GM21526 (cell line): ENCODE data around the gene C5.

Source experiments
- ATAC-seq: cut with Tn5 transposase; IDR thresholded peaks from one replicate; pipeline ENCODE4 v1.9.1; 2021; ENCODE audit warnings: moderate library complexity; ENCODE audit not compliant: unreplicated experiment, low FRiP score

C5 gene

DNA sequence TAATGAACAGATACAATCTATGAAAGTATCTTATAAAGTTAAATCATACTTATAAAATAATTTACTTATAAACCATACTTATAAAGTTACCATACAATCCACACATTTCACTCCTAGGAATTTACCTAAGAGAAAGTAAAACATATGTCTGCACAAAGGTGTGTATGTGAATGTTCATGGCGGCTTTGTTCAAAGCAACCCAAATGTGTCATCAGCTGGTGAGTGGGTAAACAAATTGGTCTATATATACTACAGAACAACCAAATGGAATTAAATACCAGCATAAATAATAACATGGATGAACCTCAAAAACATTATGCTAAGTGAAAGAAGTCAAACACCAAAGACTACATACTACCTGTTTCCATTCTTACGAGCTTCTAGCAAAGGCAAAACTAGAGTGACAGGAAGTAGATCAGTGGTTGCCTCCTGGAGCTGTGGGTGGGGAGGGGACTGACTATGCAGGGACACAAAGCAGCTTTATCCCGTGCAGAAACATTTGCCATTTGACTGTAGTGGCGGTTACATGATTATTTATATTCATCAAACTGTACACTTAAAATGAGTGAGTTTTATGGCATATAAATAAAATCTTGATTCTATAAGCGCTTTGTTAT lies 134.1 kb downstream of the C5 start:
- ATAC-seq: no peak

DNA sequence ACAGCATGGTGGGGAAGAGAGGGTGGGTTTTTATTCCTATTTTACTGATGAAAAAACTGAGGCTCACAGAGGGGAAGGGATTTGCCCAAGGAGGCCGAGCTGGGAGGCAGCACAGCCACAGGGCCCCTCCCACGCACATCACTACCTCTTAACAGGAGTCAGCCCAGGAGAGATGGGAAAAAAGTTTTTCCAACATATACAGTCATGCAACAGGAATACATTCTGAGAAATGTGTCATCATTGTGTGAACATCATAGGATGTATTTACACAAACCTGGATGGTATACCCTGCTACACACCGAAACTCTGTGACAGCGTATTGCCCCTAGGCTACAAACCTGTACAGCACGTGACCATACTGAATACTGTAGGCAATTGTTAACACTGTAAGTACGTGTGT lies 135.1 kb downstream of the C5 start:
- ATAC-seq: no peak

DNA sequence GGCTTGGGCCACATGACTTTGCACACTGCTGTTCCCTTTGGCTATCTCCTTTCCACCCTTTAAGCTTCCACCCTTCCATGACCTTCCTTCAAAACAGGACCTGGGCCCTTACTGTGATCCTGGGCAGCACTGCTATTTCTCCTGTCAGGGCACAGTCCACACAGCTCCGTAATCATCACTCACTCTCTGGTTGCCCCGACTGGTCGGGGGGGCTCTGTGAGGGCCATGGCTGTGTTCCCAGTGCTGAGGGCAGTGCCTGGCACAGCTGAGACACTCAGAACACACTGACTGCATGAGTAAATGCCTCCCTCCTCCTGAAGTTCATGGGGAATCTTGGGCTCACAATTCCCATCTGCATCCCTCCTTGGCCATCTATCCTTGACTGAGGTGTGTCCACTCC lies 135.7 kb downstream of the C5 start:
- ATAC-seq: no peak

DNA sequence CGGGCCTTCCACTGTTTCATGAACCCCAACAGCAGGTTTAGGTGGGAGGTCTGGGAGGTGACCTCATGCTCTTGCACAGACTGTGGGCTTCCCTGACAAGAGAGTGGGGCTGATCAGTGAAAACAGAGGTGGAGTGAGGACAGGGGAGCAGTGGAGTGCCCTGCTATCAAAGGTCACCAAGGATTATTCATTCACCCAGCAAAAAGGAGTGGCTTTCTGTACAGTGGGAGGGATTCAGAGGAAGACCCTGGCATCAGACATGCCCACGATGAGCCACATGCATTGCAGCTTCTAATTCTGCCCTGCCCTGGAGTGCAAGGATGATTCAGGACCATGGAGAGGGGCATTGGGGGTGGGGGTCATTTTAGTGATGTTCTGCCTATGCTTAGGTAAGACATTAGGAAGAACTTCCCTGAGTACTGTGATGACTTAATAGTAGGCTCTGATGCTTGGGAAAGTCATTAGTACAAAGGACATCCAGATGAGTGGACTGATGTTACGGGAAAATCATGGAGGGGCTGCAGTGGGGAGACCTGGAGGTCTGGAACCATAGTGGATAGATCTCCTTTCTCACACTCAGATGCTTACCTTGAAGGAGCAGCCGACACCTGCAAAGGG lies 136.3 kb downstream of the C5 start:
- ATAC-seq: no peak

DNA sequence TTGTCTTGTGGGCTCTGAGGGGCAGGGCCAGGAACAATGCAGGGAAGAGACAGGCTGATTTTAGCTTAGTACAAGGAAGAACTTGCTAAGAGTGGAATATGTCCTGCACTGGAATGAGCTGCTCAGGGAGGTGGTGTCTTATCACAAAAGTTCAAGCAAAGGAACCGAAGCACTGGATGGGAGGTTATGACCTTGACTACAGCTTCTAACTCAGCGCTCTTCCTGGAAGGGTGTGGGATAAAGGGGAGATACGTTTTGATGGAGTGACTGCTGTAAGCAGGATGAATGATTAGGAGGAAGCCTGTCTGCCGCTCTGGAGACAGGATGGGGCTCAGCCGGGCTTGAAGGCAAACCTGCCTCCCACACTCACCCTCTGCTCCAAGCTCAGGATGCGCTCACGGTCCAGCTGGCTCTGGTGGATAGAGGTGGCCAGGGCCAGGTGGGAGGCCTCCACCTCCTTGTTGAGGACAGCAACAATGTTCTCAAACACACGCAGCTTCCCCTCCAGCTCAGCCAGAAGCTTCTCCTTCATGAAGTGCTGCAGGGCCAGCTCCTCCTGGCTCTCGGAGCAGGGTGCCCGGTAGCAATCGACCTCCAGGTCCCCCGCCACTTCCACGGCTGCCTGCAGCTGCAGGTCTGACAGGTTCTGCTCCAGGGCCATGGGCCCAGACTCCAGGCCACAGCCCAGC lies 137.0 kb downstream of the C5 start:
- no peak for ATAC-seq

DNA sequence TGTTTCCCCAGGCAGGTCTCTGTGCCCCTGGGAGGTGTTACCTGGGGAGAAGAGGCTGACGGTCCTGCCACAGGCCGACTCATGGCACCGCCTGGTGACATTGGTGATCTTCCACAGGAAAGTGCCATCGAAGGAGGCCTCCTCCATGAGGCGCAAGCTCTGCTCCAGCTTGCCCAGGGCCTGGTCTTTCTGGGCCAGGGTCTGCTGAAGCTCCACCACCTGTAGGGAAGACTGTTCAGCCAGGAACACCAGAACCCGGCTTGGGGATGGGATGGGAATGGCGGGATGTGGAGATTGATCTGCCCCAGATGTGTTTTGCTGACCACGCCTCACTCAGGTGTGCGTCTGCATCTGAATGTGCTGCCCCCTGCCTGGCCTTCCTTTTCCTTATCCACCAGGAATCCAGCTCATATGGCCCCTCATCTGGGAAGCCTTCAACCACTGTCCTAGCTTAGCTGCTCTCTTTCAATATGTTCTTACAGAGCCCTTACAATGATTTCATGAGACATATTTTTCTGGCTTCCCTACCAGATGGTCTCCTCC lies 138.7 kb downstream of the C5 start:
- ATAC-seq: no peak

DNA sequence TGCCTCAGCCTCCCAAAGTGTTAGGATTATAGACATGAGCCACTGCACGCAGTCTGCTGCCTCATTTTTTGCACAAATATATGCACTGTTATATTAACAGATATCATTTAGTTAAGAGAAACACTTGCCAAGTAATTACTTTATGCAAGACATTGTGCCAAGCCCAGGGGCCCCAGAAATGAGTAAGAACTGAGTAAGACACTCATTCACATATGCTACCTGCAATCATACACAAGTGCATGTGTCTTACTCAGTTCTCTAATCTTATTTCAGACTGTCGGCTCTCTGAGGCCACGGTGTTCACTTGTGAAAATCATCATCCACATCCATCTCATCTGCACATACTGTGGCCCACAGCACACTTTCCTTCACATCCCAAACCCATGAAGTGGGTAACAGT lies 139.4 kb downstream of the C5 start:
- ATAC-seq: no peak

DNA sequence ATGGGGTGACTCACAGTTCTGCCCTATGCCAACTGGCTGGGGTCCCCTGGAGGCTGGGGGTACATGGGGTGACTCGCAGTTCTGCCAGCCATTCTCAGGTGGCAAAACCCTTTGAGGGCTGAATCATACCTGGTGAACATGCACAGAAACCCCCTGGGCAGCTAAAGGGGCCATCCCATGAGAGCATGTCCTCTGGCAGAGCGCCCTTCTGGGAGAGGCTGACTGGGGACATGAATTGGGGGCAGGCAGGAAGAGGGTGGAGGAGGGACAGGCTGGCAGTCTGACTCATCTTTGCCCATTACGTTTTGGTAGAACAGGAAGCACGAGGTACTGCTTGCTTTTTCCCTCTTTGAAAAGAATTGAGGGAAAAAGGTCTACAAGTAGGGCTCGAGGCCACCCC lies 140.2 kb downstream of the C5 start:
- ATAC-seq: no peak

DNA sequence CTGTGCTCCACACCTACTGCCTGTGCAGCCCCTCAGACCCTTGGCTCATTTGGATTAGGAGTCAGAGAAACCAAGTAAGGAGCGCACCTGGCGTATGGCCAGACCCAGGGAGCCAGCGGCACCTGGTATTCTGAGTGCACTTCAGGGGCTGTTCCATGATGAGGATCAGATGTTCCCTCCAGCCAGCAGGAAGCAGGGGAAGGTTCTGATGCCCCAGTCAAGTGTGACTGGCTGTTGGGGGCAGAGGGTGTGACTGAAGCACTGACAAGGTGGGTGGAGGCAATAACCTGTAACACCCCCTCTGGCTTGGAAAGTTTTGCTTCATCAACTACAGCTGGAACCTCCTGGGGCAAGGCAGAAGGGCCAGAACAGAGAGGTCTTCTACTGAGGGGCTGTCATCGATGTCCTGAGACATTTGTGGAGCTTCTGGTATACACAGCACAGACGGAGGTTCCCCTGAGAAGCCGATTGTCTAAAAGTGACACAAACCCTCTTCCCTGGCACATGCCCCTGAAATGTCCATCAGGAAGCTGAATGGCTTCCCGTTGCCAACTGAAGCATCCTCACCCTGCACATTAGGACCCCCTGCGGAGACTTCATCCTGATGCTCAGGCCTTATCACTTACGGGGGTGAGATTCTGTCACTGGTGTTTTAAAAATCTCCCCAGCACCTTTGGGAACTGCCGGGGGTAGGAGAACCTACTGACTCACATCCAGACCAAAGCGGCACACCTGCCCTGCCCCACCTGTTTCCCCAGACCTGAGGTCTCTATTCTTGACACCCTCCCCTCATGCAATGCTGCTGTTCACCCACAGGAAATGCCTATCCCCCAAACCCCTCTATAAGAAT lies 144.5 kb downstream of the C5 start:
- ATAC-seq: no peak

DNA sequence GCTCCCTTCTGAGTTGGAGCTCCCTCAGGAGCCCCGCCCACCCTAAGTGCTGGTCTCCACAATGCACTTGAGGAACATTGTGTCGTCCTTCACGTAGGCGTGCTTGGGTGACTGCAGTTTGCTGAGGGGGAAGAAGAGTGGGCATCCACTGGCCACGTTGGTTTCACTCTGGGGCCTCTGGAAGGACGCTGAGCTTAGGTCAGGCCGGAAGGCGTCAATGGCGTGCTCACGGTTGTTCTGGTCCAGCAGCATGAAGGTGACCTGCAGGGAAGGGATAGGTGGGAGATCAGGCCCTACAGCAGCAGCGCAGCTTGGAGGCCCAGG lies 145.1 kb downstream of the C5 start:
- ATAC-seq: no peak

DNA sequence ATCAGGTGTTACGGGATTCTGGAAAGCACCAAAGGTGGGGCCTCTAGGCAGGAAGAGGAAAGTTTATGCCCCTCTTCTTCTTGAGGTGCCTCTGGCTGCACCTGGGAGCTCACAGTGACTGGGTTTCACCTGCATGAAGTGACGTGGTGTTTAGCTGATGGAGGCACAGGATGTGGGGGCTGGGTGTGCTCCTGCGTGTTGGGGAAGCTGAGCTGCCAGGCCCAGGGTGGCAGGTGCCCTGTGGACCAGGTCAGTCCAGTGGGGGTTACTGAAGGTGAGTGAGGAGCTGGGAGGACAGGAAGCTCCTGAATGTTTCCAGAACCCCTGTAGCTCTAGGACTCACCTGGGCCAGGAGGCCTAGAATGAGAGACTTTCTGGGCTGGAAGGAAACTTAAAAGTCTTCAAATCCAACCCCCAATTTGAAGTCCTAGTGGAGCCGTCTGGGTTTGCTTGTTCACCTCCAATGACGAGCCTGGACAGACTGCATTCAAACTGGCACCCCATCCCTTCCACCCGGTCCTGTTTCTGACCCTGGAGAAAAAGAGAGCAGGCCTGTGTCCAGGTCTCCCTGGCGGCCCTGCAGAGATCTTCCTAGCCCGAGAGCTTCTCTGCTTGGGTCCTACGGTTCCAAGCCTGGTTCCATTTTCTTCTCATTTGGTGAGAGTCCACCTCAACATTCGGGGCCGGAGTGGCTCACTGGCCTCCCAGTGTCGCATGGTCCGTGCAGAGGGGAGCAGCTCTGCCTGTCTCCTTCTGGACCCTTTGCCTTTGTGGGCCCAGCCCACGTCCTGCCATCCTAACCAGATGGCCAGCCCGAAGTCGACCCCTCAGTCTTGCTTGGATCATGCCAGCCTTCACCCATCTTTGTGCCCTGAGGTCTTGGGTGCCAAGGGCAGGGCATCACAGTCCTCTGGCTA lies 145.8 kb downstream of the C5 start:
- no peak for ATAC-seq

DNA sequence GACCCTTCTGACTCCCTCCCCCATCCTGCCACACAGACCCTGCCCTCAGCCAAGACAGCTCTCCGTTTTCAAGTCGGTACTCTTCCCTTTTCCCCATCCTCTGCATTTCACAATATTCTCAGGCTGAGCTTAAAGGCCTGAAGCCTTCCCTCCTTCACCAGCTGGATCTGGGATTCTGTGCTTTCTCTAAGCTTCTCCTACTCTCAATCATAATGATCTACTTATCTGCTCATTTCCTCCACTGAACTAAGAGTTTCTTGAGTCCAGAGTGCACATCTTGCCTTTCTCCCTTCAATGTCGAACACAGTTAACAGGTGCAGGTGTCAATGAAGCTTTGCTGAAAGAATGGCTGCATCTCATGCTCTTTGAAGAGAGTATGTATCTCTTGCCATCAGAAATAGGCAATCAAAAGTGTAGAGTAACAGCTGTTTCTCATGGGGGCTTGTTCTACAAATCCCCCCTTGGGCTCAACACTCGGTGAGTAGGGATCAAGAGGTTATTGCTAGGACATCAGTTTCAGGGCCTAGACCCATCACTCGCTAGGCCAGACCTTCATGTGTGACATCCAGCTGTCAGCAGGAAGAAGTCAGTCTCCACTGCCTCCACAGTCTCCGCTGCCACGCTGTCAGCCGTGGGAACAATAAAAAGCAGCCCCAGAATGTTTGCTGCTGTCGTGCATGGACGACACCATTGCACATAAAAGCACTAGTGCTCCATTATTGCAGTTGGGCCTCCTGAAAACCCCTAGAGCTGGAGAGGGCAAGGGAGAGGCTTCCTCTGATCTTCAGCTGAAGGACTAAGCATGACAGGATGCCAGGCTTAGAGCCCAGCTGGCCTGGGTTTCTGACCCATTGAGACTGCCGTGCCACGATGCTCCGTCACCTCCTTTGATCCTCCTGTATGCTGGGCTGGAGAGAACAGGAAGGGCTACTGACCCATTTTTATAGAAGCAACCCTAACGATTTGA lies 147.2 kb downstream of the C5 start:
- ATAC-seq: no peak
